ENCODE data around the gene GUCY1A1.

GRCh38 chr4:155734065-155734464 lies 67.4 kb downstream of the GUCY1A1 start:
- TF ChIP-seq CTCF (IDR thresholded peaks at IDR 0.05) (no peak), POLR2AphosphoS5 (IDR thresholded peaks at IDR 0.05) (no peak), POLR2A (IDR thresholded peaks at IDR 0.05; ENCODE audit: low read depth) (no peak), EP300 (IDR thresholded peaks at IDR 0.05) (no peak)

All from esophagus muscularis mucosa (tissue), 4 donors.